ENCODE measurements around the gene AP1S1. TPM values are rescaled to one million over a fixed set of nuclear protein-coding genes. Genes with fewer than 3 reads are reported as not detected.
A peak's percentile ranks its signal among the peaks of the same experiment; 100 is the strongest.

AP1S1 gene
- total and polyA plus RNA-seq, 12 donors, result 7.8 to 33.1 (median 11.4) TPM

- TF ChIP-seq CTCF (IDR thresholded peaks at IDR 0.05), result no peak
Observed at GRCh38 chr7:101133621-101134398, 20.5 kb upstream of the AP1S1 start.

GRCh38 chr7:101134399-101134980 is 19.8 kb upstream of the AP1S1 start:
- Histone ChIP-seq H3K36me3 (peaks cover 0 to 49% (median 0%) of the 10 kb centered on the region in 9 donors), H3K4me3 (no peak overlapping the region), H3K27ac (peak overlapping the region in 1 of 10 donors; percentile 26), H3K27me3 (peaks cover 0 to 7% (median 0%) of the 10 kb centered on the region in 7 donors), H3K4me1 (peaks cover 7 to 49% (median 13%) of the 10 kb centered on the region in 9 donors), H3K9me3 (no peaks in the 10 kb centered on the region)
- intact Hi-C loops (cut with DNase I), result loop anchor here in 2 of 10 donors (5.0 to 10.0 kb wide), 2 partner anchors 37 to 240 kb away; partner anchors contain the start of gene ACHE (in 1 of the 2)
- no peak for TF ChIP-seq CTCF (IDR thresholded peaks at IDR 0.05)
- ATAC-seq (no peak), DNase-seq (no peak)
- 88 to 94% methylated on average over 6 of the region's 6 CpGs for WGBS, 2 donors

More at GRCh38 chr7:101133621-101134398, 20.5 kb upstream of the AP1S1 start:
- Histone ChIP-seq H3K4me1 (peaks cover 7 to 44% (median 13%) of the 10 kb centered on the region in 9 donors), H3K9me3 (no peaks in the 10 kb centered on the region), H3K4me3 (no peak overlapping the region), H3K27ac (peak overlapping the region in 1 of 10 donors; percentile 26), H3K27me3 (peaks cover 0 to 7% (median 0%) of the 10 kb centered on the region in 7 donors), H3K36me3 (peaks cover 0 to 49% (median 0%) of the 10 kb centered on the region in 9 donors)
- no peak for ATAC-seq
- no peak for DNase-seq
- intact Hi-C loops (cut with DNase I), result loop anchor here in 2 of 10 donors (5.0 to 10.0 kb wide), 2 partner anchors 37 to 239 kb away; partner anchors contain the start of gene ACHE (in 1 of the 2)
- WGBS, 2 donors, result 85 to 86% methylated on average over 15 of the region's 15 CpGs

- intact Hi-C loops (cut with DNase I), result loop anchor here in 8 of 10 donors (1.0 to 10.0 kb wide), 6 partner anchors 40 to 243 kb away; partner anchors contain the start of genes ACHE (in 1 of the 8) and TRIM56 (in 1 of the 8)
- Histone ChIP-seq H3K9me3 (no peaks in the 10 kb centered on the region), H3K4me1 (peaks cover 7 to 42% (median 13%) of the 10 kb centered on the region in 9 donors), H3K4me3 (peak overlapping the region in 3 of 10 donors; percentile 15 to 33 (median 26)), H3K27ac (peak overlapping the region in 7 of 10 donors; percentile 22 to 84 (median 52)), H3K36me3 (peaks cover 0 to 27% (median 0%) of the 10 kb centered on the region in 9 donors), H3K27me3 (peaks cover 0 to 7% (median 0%) of the 10 kb centered on the region in 7 donors)
- DNase-seq (no peak), ATAC-seq (peak in 3 of 8 donors; percentile 15 to 23 (median 17))
- TF ChIP-seq CTCF (IDR thresholded peaks at IDR 0.05), result no peak
- 66 to 71% methylated on average over 9 of the region's 9 CpGs for WGBS, 2 donors
Observed at GRCh38 chr7:101137651-101138212, 16.5 kb upstream of the AP1S1 start.
